ENCODE data around the gene C14orf132.

C14orf132 gene

GRCh38 chr14:96105926-96106441, 66.8 kb downstream of the C14orf132 start:
- H3K4me1 ChIP-seq (ENCODE audit: insufficient read depth, low read length, severe bottlenecking): peaks cover 7% of the 10 kb centered on the region
- H2AFZ ChIP-seq (ENCODE audit: low read length): no peak overlapping the region
- TF ChIP-seq EZH2 (IDR thresholded peaks at IDR 0.05; ENCODE audit: borderline replicate concordance, low read length) (no peak), CTCF (IDR thresholded peaks at IDR 0.05; ENCODE audit: low read length) (no peak)
- no peaks in the 10 kb centered on the region for H4K20me1 ChIP-seq (ENCODE audit: insufficient read depth, low read length)
- no peak overlapping the region for H3K27ac ChIP-seq (ENCODE audit: low read depth, low read length, poor library complexity, severe bottlenecking)
- H3K4me3 ChIP-seq (ENCODE audit: low read depth, low read length, poor library complexity, severe bottlenecking): no peak overlapping the region
- no peak overlapping the region for H3K9ac ChIP-seq (ENCODE audit: low read length)
- H3K79me2 ChIP-seq (ENCODE audit: insufficient read depth, low read length): no peaks in the 10 kb centered on the region
- H3K27me3 ChIP-seq (ENCODE audit: insufficient read depth, low read length): no peaks in the 10 kb centered on the region; the same call in 1 of the 2 replicates
- H3F3A ChIP-seq (ENCODE audit: insufficient read depth, low read length): no peaks in the 10 kb centered on the region
- H3K9me2 ChIP-seq (ENCODE audit: low read depth, low read length): no peaks in the 10 kb centered on the region
- no peaks in the 10 kb centered on the region for H3K9me3 ChIP-seq (ENCODE audit: low read length)
- H3K4me2 ChIP-seq (ENCODE audit: low read length): no peak overlapping the region
- H3K36me3 ChIP-seq (ENCODE audit: insufficient read depth, low read length): no peaks in the 10 kb centered on the region

GRCh38 chr14:96106891-96107290, 67.7 kb downstream of the C14orf132 start:
- no peak overlapping the region for H3K4me2 ChIP-seq (ENCODE audit: low read length)
- H2AFZ ChIP-seq (ENCODE audit: low read length): no peak overlapping the region
- H3K79me2 ChIP-seq (ENCODE audit: insufficient read depth, low read length): no peaks in the 10 kb centered on the region
- H4K20me1 ChIP-seq (ENCODE audit: insufficient read depth, low read length): no peaks in the 10 kb centered on the region
- H3F3A ChIP-seq (ENCODE audit: insufficient read depth, low read length): no peaks in the 10 kb centered on the region
- H3K9me2 ChIP-seq (ENCODE audit: low read depth, low read length): no peaks in the 10 kb centered on the region
- TF ChIP-seq EZH2 (IDR thresholded peaks at IDR 0.05; ENCODE audit: borderline replicate concordance, low read length): no peak
- TF ChIP-seq CTCF (IDR thresholded peaks at IDR 0.05; ENCODE audit: low read length): no peak
- no peaks in the 10 kb centered on the region; the same call in 1 of the 2 replicates for H3K27me3 ChIP-seq (ENCODE audit: insufficient read depth, low read length)
- no peaks in the 10 kb centered on the region for H3K36me3 ChIP-seq (ENCODE audit: insufficient read depth, low read length)
- H3K27ac ChIP-seq (ENCODE audit: low read depth, low read length, poor library complexity, severe bottlenecking): no peak overlapping the region
- H3K9ac ChIP-seq (ENCODE audit: low read length): no peak overlapping the region
- no peaks in the 10 kb centered on the region for H3K9me3 ChIP-seq (ENCODE audit: low read length)
- peaks cover 7% of the 10 kb centered on the region for H3K4me1 ChIP-seq (ENCODE audit: insufficient read depth, low read length, severe bottlenecking)
- H3K4me3 ChIP-seq (ENCODE audit: low read depth, low read length, poor library complexity, severe bottlenecking): no peak overlapping the region

GRCh38 chr14:96108061-96108795, 69.1 kb downstream of the C14orf132 start:
- H3K9ac ChIP-seq (ENCODE audit: low read length): no peak overlapping the region
- H3K4me2 ChIP-seq (ENCODE audit: low read length): no peak overlapping the region

More at GRCh38 chr14:96108061-96108795, 69.1 kb downstream of the C14orf132 start:
- Histone ChIP-seq H3K27me3 (ENCODE audit: insufficient read depth, low read length) (no peaks in the 10 kb centered on the region; the same call in 1 of the 2 replicates), H3K27ac (ENCODE audit: low read depth, low read length, poor library complexity, severe bottlenecking) (no peak overlapping the region), H4K20me1 (ENCODE audit: insufficient read depth, low read length) (no peaks in the 10 kb centered on the region), H3K4me3 (ENCODE audit: low read depth, low read length, poor library complexity, severe bottlenecking) (no peak overlapping the region), H3K79me2 (ENCODE audit: insufficient read depth, low read length) (no peaks in the 10 kb centered on the region), H2AFZ (ENCODE audit: low read length) (no peak overlapping the region), H3F3A (ENCODE audit: insufficient read depth, low read length) (no peaks in the 10 kb centered on the region), H3K36me3 (ENCODE audit: insufficient read depth, low read length) (no peaks in the 10 kb centered on the region), H3K9me3 (ENCODE audit: low read length) (no peaks in the 10 kb centered on the region), H3K4me1 (ENCODE audit: insufficient read depth, low read length, severe bottlenecking) (peaks cover 7% of the 10 kb centered on the region), H3K9me2 (ENCODE audit: low read depth, low read length) (no peaks in the 10 kb centered on the region)
- TF ChIP-seq CTCF (IDR thresholded peaks at IDR 0.05; ENCODE audit: low read length): no peak
- TF ChIP-seq EZH2 (IDR thresholded peaks at IDR 0.05; ENCODE audit: borderline replicate concordance, low read length): no peak
